Osteocyte (in vitro differentiated cells): ENCODE results near the gene ROR2. TPM values are rescaled to one million over a fixed set of nuclear protein-coding genes. Genes with fewer than 3 reads are reported as not detected.
"Not testable (repeated sequence)": the region's sequence is repeated elsewhere in the genome, so short reads cannot be mapped to it uniquely, and the experiment has no call there.

Experiments
- DNase-seq: peaks from one replicate; pipeline ENCODE4 v3.0.0; 2021; ENCODE audit warnings: mixed read lengths; ENCODE audit not compliant: unreplicated experiment; ENCODE audit errors: extremely low spot score
- H3K27ac Mint-ChIP-seq: one replicate; pipeline ENCODE4 v1.8.0; 2021; ENCODE audit warnings: mild to moderate bottlenecking, mixed read lengths; ENCODE audit not compliant: unreplicated experiment
- H3K27me3 Mint-ChIP-seq: one replicate; pipeline ENCODE4 v1.8.0; 2021; ENCODE audit warnings: mixed read lengths; ENCODE audit not compliant: unreplicated experiment
- H3K36me3 Mint-ChIP-seq: one replicate; pipeline ENCODE4 v1.8.0; 2021; ENCODE audit warnings: mixed read lengths; ENCODE audit not compliant: unreplicated experiment
- H3K4me1 Mint-ChIP-seq: one replicate; pipeline ENCODE4 v1.8.0; 2021; ENCODE audit warnings: mixed read lengths; ENCODE audit not compliant: unreplicated experiment
- H3K4me3 Mint-ChIP-seq: one replicate; pipeline ENCODE4 v1.8.0; 2021; ENCODE audit warnings: mild to moderate bottlenecking, moderate library complexity, mixed read lengths; ENCODE audit not compliant: unreplicated experiment
- H3K9me3 Mint-ChIP-seq: one replicate; pipeline ENCODE4 v1.8.0; 2021; ENCODE audit warnings: mixed read lengths; ENCODE audit not compliant: unreplicated experiment
- total RNA-seq: library from RNA; stranded (reverse); gene quantifications from 2 replicates; pipeline ENCODE4 v1.2.1, GENCODE V29; 2021
- TF ChIP-seq, protein P1 (sequence below): fragments of 200-600 bp; sonication (generic); IDR thresholded peaks from 2 replicates; pipeline ENCODE4 v1.5.0; 2021; ENCODE audit warnings: antibody characterized with exemption, mild to moderate bottlenecking, moderate library complexity

Gene ROR2
- total RNA-seq, 1 donor from 2014 or later: 48.2 TPM

DNA sequence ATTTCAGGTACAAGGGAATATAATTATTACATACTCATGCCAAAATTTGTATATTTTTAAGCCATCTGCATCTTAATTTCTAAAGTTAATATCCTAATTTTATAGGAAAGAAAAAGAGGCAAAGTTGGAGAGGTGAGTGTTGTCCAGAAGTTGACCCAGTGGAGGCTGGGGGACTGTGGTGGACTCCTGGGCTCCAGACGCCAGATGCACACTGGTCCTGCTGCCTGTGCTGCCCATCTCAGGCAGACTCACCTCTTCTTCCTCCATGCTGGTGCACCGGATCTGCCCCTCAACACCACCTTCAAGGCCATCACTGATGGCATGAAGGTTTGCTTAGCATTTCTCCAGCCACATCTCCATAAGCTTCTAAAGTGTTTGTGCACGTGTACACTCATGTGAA is 305.6 kb downstream of the ROR2 start:
- H3K4me1 Mint-ChIP-seq: no peaks in the 10 kb centered on the region
- no peak for DNase-seq
- TF ChIP-seq, protein P1, sequence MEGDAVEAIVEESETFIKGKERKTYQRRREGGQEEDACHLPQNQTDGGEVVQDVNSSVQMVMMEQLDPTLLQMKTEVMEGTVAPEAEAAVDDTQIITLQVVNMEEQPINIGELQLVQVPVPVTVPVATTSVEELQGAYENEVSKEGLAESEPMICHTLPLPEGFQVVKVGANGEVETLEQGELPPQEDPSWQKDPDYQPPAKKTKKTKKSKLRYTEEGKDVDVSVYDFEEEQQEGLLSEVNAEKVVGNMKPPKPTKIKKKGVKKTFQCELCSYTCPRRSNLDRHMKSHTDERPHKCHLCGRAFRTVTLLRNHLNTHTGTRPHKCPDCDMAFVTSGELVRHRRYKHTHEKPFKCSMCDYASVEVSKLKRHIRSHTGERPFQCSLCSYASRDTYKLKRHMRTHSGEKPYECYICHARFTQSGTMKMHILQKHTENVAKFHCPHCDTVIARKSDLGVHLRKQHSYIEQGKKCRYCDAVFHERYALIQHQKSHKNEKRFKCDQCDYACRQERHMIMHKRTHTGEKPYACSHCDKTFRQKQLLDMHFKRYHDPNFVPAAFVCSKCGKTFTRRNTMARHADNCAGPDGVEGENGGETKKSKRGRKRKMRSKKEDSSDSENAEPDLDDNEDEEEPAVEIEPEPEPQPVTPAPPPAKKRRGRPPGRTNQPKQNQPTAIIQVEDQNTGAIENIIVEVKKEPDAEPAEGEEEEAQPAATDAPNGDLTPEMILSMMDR: no peak
- no peak overlapping the region for H3K4me3 Mint-ChIP-seq
- H3K27me3 Mint-ChIP-seq: peaks cover 17% of the 10 kb centered on the region
- no peak overlapping the region for H3K27ac Mint-ChIP-seq
- no peaks in the 10 kb centered on the region for H3K9me3 Mint-ChIP-seq
- no peaks in the 10 kb centered on the region for H3K36me3 Mint-ChIP-seq

DNA sequence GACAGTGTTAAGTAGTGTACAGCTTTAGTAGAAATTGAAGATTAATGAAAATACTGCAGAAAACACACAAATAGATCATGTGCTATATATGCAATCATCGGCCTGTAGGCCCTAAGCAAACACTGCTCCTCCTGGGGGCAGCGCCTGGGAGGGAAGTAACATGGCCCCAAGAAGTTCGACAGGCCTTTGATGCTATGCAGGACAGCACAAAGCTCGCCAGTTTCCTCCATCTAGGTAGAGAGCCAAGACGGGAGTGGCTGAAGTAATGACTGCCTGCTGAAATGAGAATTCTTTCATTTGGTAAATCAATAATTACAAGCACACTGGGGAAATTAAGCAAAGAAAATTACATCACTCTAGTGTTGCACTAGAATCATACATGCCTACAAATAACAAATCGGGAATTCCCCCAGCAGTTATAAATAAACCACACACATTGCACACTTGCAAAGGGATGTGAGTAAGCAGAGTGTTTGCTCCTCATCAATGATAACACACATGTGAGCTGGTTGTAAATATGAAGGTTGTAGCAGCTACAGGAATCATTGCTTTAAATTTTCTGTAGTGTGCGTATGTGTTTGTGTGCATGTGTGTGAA is 306.4 kb downstream of the ROR2 start:
- TF ChIP-seq, protein P1: no peak
- peaks cover 4% of the 10 kb centered on the region for H3K9me3 Mint-ChIP-seq
- H3K27me3 Mint-ChIP-seq: peaks cover 10% of the 10 kb centered on the region
- DNase-seq: no peak
- no peaks in the 10 kb centered on the region for H3K4me1 Mint-ChIP-seq
- no peak overlapping the region for H3K27ac Mint-ChIP-seq
- no peak overlapping the region for H3K4me3 Mint-ChIP-seq
- H3K36me3 Mint-ChIP-seq: no peaks in the 10 kb centered on the region

DNA sequence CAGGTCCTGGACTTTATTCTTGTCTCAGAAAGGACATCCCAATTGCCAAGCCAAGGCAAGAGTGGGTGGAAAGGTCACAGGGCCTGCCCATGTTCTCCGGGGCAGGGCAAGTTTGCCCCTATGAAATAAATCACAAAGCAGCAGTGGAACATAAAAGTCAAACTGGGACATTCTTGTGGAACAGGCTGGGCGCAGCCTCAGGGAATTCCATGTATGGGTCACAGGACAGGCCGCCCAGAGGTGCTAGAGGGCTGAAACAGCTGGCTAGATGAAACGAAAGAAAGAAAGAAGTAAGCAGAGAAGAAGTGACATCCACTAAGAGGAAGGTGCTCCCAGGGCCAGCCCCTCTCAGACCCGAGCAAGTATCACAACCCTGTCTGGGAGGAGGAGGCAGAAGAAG is 307.3 kb downstream of the ROR2 start:
- no peaks in the 10 kb centered on the region for H3K4me1 Mint-ChIP-seq
- TF ChIP-seq, protein P1: no peak
- peaks cover 17% of the 10 kb centered on the region for H3K27me3 Mint-ChIP-seq
- H3K4me3 Mint-ChIP-seq: no peak overlapping the region
- peaks cover 10% of the 10 kb centered on the region for H3K9me3 Mint-ChIP-seq
- no peaks in the 10 kb centered on the region for H3K36me3 Mint-ChIP-seq
- no peak for DNase-seq
- H3K27ac Mint-ChIP-seq: no peak overlapping the region

DNA sequence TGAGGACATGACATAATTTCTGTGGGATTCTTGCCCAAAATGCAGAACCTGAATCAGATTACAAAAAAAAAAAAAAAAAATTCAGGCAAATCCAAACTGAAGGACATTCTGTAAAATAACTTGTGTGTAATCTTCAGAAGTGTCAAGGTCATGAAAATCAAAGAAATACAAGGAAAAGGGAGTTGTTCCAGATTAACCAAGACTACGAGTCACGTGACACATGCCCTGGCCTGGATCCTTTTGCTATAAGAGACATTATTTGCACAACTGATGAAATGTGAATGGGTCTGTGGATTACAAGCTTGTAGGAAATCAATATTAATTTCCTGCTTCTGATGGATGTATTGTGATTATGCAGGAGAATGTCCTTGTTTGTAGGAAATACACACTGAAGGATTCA is 309.6 kb downstream of the ROR2 start:
- H3K27me3 Mint-ChIP-seq: peaks cover 14% of the 10 kb centered on the region
- no peak overlapping the region for H3K27ac Mint-ChIP-seq
- no peak overlapping the region for H3K4me3 Mint-ChIP-seq
- TF ChIP-seq, protein P1: no peak
- H3K9me3 Mint-ChIP-seq: peaks cover 16% of the 10 kb centered on the region
- H3K4me1 Mint-ChIP-seq: no peaks in the 10 kb centered on the region
- no peaks in the 10 kb centered on the region for H3K36me3 Mint-ChIP-seq
- DNase-seq: no peak

DNA sequence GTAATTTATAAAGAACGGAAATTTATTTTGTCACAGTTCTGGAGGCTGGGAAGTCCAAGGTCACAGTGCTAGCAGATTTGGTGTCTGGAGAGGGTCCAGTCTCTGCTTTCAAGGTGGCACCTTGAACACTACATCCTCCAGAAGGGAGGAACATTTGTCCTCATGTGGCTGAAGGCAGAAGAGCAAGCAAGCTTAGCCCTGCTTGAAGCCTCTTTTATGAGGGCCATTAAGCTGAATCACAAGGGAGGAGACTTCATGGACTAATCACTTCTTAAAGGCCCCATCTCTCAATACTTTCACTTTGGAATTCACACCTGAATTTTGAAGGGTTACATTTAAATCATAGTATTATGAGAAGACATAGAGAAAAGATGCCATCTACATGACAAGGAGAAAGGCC is 311.0 kb downstream of the ROR2 start:
- Mint-ChIP-seq H3K36me3 (no peaks in the 10 kb centered on the region), H3K27ac (no peak overlapping the region), H3K27me3 (peaks cover 24% of the 10 kb centered on the region), H3K9me3 (peaks cover 16% of the 10 kb centered on the region), H3K4me3 (no peak overlapping the region), H3K4me1 (no peaks in the 10 kb centered on the region)
- DNase-seq: no peak
- TF ChIP-seq, protein P1: no peak

DNA sequence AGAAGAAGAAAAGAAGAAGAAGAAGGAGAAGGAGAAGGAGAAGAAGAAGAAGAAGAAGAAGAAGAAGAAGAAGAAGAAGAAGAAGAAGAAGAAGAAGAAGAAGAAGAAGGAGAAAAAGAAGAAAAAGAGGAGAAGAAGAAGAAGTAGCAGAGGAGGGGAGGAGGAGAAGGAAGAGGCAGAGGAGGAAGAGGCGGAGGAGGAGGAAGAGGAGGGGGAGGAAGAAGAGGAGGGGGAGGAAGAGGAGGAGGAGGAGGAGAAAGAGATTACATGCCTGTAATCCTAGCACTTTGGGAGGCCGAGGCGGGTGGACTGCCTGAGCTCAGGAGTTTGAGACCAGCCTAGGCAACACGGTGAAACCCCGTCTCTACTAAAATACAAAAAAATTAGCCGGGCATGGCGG is 315.2 kb downstream of the ROR2 start:
- H3K36me3 Mint-ChIP-seq, H3K27ac Mint-ChIP-seq: not testable (repeated sequence)

More for the DNA sequence above, 315.2 kb downstream of the ROR2 start:
- not testable (repeated sequence) for DNase-seq, H3K4me3 Mint-ChIP-seq, H3K4me1 Mint-ChIP-seq
- peaks cover 49% of the 10 kb centered on the region for H3K27me3 Mint-ChIP-seq
- H3K9me3 Mint-ChIP-seq: peaks cover 20% of the 10 kb centered on the region
